Calu3 (cell line): ENCODE results near the gene RAD23B. TPM values are rescaled to one million over a fixed set of nuclear protein-coding genes. Genes with fewer than 3 reads are reported as not detected.

Experiments used
- BruUV-seq: library from RNA; stranded (reverse); fragments of 400-500 nt; replicated peaks from 2 replicates; lab custom pipeline; 2021; lab: Mats Ljungman, UMichigan
- CTCF ChIA-PET: fragments of 300-600 bp; sonication (Branson Sonifier 250); formaldehyde crosslinking; loops from one replicate; lab custom pipeline; 2022; ENCODE audit warnings: antibody characterized with exemption; lab: Charles Lee
- DNase-seq: peaks from one replicate; pipeline ENCODE4 v3.0.0; 2022
- H3K27ac Mint-ChIP-seq: one replicate; pipeline ENCODE4 v1.8.0; 2022; ENCODE audit warnings: mixed read lengths; ENCODE audit not compliant: unreplicated experiment
- H3K27me3 Mint-ChIP-seq: one replicate; pipeline ENCODE4 v1.8.0; 2022; ENCODE audit warnings: mixed read lengths; ENCODE audit not compliant: unreplicated experiment
- H3K36me3 Mint-ChIP-seq: one replicate; pipeline ENCODE4 v1.8.0; 2022; ENCODE audit warnings: mild to moderate bottlenecking, moderate library complexity, mixed read lengths; ENCODE audit not compliant: insufficient read depth, unreplicated experiment
- H3K4me1 Mint-ChIP-seq: one replicate; pipeline ENCODE4 v1.8.0; 2022; ENCODE audit warnings: mild to moderate bottlenecking, low read depth, mixed read lengths; ENCODE audit not compliant: unreplicated experiment
- H3K4me3 Mint-ChIP-seq: one replicate; pipeline ENCODE4 v1.8.0; 2022; ENCODE audit warnings: mild to moderate bottlenecking, low read depth, moderate library complexity, mixed read lengths; ENCODE audit not compliant: unreplicated experiment
- H3K9me3 Mint-ChIP-seq: one replicate; pipeline ENCODE4 v1.8.0; 2022; ENCODE audit warnings: low read depth, mixed read lengths; ENCODE audit not compliant: unreplicated experiment
- CTCF ChIP-seq: fragments of 200-600 bp; IDR thresholded peaks from one replicate; pipeline ENCODE4 v1.8.0; 2022; ENCODE audit warnings: antibody characterized with exemption; ENCODE audit not compliant: unreplicated experiment
- intact Hi-C: fragments of 100-400 bp; cut with micrococcal nuclease; formaldehyde crosslinking; loops from one replicate; pipeline ENCODE4 v1.10.0; 2022; ENCODE audit not compliant: unreplicated experiment
- total RNA-seq: library from RNA; stranded (reverse); gene quantifications from 2 replicates; pipeline ENCODE4 v1.2.3, GENCODE V29; 2022

RAD23B gene
- total RNA-seq, 1 experiment from 2014 or later = 82.3 TPM

GRCh38 chr9:107340920-107341632, 58.0 kb downstream of the RAD23B start:
- peak overlapping the region; percentile 81 for H3K27ac Mint-ChIP-seq
- H3K4me3 Mint-ChIP-seq = peak overlapping the region; percentile 9
- peak; percentile 75 for TF ChIP-seq CTCF
- peaks cover 60% of the 10 kb centered on the region for H3K36me3 Mint-ChIP-seq
- CTCF ChIA-PET = interaction anchor here (1.8 kb wide), 1 partner anchor 102 kb away, joined by 11 read pairs; no protein-coding TSS in a partner anchor
- peaks cover 19% of the 10 kb centered on the region for H3K4me1 Mint-ChIP-seq
- intact Hi-C loops = loop anchor here (2.0 kb wide), 1 partner anchor 98 kb away; no protein-coding TSS in a partner anchor
- BruUV-seq = no TSS peak
- H3K9me3 Mint-ChIP-seq = no peaks in the 10 kb centered on the region
- H3K27me3 Mint-ChIP-seq = no peaks in the 10 kb centered on the region
- DNase-seq = peak; percentile 87

- H3K36me3 Mint-ChIP-seq = peaks cover 49% of the 10 kb centered on the region
- no peak for TF ChIP-seq CTCF
- BruUV-seq = no TSS peak
- CTCF ChIA-PET = no interaction called here
- H3K9me3 Mint-ChIP-seq = no peaks in the 10 kb centered on the region
- intact Hi-C loops = no loop called here
- peak overlapping the region; percentile 20 for H3K27ac Mint-ChIP-seq
- no peaks in the 10 kb centered on the region for H3K27me3 Mint-ChIP-seq
- no peak overlapping the region for H3K4me3 Mint-ChIP-seq
- no peak for DNase-seq
- peaks cover 8% of the 10 kb centered on the region for H3K4me1 Mint-ChIP-seq
Observed at GRCh38 chr9:107342476-107343161, 59.5 kb downstream of the RAD23B start.

GRCh38 chr9:107345327-107345726, 62.2 kb downstream of the RAD23B start:
- Mint-ChIP-seq H3K27me3 (no peaks in the 10 kb centered on the region), H3K36me3 (peaks cover 31% of the 10 kb centered on the region), H3K4me3 (no peak overlapping the region), H3K27ac (peak overlapping the region; percentile 6), H3K9me3 (no peaks in the 10 kb centered on the region), H3K4me1 (peaks cover 8% of the 10 kb centered on the region)
- CTCF ChIA-PET = no interaction called here
- TF ChIP-seq CTCF = no peak
- intact Hi-C loops = no loop called here
- BruUV-seq = no TSS peak
- DNase-seq = no peak

- no TSS peak for BruUV-seq
- Mint-ChIP-seq H3K9me3 (peaks cover 2% of the 10 kb centered on the region), H3K4me1 (peaks cover 15% of the 10 kb centered on the region), H3K4me3 (no peak overlapping the region), H3K27me3 (no peaks in the 10 kb centered on the region), H3K36me3 (peaks cover 15% of the 10 kb centered on the region), H3K27ac (no peak overlapping the region)
- no peak for TF ChIP-seq CTCF
- DNase-seq = no peak
- intact Hi-C loops = no loop called here
- CTCF ChIA-PET = interaction anchor here (0.6 kb wide), 1 partner anchor 754 kb away, joined by 3 read pairs; no protein-coding TSS in a partner anchor
Observed at GRCh38 chr9:107348836-107349235, 65.8 kb downstream of the RAD23B start.
